CD4-positive, alpha-beta T cell treated with Interleukin-4 for 1 hour (primary cell): ENCODE results near the gene DIAPH3.

ENCODE experiments used
- DNase-seq, 2 donors: peaks; one replicate each; pipeline ENCODE4 v3.0.0-alpha.2; 2020 to 2022

Gene DIAPH3

DNA sequence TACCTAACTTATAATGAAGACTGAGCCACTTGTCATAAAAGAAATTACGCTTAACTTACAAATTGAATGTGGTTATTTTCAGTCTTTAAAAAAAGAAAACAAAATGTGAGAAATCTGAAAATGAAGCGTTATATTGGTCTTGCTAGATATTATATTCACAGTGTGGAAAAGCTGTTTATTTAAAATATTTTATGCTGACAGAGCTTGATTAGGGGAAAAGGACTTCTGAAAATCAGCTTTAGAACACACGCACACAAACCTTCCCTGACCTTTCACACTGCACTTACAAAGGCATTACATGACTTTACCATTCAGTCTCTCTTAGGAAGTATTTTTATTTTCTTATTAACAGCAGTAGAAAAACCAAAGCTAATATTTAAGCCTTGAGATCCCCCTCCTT lies 461.5 kb downstream of the DIAPH3 start:
- no peak for DNase-seq

DNA sequence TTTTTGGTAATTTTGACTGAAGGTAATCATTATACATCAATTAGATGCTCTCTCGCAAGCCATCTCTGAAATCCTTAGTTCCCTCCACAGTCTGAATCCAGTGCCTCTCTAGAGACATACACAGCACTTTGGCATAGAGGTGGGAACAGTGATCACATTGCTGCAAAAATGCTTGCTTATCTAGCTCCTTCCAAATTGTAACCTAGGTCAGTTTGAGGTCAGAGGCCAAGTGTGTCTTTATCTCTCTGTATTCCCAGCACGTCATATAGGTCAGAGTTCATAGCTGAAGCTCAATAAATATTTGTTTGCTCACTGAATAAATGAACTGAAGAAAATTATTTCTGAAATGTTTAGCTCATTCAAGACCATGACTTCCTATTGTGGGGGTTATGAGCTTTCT lies 462.5 kb downstream of the DIAPH3 start:
- no peak for DNase-seq

DNA sequence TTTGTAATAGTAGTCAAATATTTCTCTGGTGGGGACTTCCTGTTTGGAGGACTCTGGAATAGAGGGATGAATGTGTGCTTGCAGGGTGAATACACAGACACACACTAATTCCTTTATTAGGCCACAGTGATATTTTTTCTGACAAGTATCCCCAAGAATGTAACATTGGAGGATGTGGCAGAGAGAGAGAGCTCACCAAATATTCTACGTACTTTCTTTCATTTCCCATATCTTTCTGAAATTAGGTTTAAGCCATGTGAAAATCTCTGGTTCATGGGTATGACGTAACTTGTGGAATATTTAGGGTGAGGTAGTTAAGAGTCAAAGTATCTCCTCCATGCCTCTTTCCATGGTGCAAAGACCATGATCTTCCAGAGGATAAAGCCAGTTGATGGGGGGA lies 463.4 kb downstream of the DIAPH3 start:
- no peak for DNase-seq

DNA sequence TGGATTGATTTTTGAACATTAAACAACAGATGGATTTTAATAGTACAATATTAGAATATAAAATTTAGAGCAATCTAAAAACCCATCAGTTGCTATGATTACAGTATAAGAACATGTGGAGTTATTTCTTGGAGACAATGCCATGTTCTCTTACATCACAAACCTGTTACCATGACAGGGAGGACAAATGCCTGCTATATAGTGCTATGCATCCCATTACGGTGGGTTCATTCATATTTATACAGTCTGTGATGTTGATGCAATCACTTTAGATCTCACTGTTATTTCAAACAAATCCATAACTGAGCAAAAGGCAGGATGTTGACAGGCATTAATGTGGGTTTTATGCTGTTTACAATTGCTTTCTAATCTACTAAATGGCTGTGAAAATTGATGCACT lies 467.5 kb downstream of the DIAPH3 start:
- no peak for DNase-seq

DNA sequence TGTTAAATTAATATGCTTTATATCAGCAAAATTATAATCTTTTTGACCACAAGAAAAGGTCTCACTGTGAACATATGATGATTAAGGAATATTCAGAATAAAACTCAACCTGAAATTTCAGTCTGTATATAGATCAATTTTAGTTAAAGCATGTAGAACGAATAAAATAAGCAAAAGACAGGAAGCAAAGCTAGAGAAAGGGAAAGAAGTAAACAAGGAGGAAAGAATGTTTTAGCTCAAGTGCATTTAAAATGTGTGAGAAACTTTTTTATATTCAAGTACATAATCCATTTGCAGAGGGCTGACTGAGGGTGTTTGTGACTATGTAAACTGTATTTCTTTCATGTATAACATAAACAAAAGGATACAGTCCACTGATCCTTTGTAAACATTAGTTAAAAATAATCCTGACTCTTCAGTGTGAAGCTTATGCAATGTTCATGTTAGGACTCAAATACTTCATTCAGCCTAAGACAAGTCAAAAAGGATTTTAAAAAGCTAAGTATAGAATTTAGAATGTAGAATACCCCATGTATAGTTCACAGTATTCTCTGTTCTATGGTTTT lies 472.1 kb downstream of the DIAPH3 start:
- DNase-seq = no peak

DNA sequence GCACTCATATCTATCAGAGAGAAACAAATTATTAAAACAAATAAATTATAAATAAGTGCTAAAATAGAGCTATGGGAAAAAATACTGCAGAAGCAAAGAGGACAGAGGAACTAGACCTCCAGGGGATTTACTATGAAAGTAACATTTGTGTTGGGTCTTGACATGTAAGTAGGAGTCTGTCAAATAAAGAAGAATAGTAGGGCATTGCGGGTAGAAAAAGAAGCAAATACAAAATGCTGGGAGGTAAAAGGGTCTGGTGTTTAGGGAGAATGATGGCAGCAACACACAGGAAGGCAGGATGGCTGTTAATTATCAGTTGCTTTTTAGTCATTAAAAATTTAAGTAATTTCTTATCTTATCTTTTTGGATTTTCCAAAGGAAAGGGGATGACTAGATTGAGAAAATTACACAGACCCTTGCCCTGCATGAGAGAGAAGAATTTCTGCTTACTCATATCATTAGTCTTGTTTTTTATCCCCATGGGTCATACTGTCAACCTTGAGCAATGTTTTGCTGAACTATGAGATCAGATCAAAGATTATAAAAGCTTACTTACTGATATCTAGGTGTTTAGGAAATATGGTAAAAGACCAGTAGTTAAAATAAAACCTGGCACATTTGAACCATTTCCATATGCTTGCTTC lies 472.7 kb downstream of the DIAPH3 start:
- DNase-seq = no peak

DNA sequence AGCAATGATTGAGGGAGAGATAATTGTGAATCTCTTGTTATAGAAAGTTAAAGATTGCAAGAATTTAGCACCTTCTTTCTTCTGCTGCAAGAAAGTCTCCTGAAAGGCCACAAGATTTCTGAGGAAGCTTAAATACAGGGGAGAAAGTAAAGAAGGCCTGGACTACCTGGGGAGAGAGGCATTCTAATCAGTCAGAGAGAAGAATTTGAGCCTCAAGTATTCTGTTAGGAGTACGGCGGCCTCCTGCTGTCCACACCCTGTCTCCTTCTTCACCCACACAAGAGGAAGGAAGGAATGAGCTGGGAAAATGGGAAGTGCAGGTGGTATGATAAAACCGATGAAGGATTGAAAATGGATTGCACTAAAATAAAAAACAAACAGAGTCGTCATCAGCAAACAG lies 474.7 kb downstream of the DIAPH3 start:
- DNase-seq = no peak

DNA sequence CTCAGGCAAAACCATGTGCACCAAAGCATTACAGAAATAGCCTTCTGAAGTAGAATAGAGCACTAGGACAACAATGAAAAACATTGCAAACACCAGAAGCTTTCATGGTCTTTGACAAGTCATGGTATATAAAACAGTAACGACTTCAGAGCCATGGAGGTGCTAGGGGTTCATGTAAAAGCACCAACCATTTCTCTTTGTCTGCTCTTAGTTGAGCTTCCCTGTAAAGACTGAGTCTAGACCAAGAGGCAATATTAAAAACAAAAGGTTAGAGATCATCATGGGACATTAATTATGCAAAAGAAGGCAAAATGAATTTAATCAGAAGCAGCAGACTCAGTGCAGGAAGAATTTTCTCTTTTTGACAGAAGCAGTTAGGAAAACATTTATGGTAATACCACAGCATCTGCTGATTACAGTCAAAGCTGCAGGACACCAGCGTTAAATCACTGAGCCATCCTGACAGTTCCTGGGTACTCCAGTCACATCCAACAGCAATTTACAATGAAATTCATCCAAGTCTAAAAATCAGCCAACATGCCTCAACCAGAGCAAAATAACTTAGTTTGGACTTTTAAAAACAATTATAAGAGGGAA lies 476.8 kb downstream of the DIAPH3 start:
- DNase-seq = no peak

DNA sequence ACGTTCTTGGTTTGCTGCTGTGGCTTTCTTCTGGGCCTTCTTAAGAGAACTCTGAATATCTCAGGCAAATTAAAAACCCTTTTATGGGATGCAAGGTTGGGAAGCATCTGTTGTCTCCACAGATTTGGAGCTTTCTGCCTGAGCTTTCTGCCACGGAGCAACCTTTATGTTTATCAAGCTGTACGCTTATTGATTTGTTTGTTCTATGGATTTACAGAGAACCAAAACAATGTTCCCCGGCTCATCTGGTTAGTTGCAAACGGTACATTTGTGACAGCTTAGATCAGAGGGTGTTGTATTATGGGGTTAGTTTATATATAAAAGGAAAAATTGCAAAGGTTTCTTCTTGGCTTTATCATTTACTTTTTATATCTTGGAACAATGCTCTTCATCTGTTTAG lies 479.6 kb downstream of the DIAPH3 start:
- DNase-seq = no peak

DNA sequence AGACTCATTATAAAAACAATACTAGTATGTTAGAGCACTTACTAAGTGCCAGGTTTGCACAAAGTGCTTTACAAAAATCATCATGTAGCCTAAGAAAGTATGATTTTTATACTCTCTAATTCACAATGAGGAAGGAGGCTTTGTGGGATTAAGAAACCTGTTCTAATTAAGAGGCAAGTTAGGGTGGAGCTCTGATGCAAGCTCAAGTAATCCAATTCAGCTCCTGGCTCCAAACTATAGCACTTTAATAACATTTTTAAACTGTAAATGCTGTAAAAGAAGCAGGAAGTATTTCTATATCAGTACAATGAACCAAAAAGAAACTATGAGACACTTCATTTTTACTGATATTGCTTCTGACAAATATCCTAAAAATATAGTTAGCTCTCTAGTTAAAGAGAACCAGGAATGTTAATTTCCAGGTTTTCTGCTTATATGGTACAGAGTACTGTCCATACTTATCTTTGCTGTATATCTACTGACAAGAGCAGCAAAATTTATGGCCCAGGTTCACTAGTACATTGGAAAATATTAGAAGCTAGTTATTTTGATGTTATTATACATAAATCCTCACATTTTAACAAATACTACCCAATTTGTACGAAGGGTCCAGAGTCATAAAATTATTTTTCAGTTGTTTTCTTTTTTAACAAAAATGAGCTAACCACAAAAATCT lies 482.0 kb downstream of the DIAPH3 start:
- no peak for DNase-seq

DNA sequence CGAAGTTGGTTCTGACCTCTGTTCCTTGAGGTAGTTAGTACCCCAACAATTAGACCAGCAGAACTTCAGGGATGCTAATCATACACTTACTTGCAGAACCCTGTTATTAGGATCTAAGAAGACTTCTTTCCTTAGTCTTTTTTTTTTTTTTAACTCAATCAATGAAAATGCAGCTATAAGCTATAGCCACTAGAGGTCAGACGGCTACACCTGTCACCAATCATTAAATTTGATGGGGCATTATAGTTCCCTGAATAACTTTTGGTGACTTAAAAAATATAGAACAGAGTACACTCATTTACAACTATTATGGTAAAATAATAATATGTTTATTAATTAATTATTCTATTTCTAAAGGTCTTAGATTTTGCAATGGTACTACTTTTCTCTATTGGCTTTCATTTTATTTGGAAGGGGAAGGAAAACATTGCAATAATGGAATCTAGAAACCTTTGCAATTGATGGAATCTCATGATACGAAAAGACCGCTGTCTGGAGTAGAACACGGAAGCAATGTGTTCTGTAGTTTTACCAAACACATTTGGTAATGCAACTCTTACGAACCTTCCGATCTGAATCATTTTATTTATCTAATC lies 483.2 kb downstream of the DIAPH3 start:
- peak in 1 of 2 donors; percentile 30 for DNase-seq

DNA sequence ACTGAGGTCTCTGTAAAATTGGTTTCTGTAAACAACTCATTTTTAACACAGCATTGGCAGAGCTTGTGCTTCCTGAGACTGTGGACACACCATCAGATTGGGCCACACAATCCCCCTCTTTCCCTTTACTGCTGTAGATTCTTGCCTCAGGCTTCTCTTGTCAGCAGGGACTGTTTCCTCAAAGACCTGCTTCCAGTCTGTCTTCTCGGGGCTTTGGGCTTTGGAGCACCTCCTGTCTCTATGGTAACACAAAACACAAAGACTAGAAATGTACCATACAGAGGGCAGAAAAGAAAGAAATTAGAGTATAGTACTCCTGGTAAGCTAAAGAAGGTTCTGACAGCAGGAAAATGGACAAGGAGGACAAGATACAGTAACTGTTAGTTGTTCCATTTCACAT lies 484.5 kb downstream of the DIAPH3 start:
- DNase-seq = no peak

DNA sequence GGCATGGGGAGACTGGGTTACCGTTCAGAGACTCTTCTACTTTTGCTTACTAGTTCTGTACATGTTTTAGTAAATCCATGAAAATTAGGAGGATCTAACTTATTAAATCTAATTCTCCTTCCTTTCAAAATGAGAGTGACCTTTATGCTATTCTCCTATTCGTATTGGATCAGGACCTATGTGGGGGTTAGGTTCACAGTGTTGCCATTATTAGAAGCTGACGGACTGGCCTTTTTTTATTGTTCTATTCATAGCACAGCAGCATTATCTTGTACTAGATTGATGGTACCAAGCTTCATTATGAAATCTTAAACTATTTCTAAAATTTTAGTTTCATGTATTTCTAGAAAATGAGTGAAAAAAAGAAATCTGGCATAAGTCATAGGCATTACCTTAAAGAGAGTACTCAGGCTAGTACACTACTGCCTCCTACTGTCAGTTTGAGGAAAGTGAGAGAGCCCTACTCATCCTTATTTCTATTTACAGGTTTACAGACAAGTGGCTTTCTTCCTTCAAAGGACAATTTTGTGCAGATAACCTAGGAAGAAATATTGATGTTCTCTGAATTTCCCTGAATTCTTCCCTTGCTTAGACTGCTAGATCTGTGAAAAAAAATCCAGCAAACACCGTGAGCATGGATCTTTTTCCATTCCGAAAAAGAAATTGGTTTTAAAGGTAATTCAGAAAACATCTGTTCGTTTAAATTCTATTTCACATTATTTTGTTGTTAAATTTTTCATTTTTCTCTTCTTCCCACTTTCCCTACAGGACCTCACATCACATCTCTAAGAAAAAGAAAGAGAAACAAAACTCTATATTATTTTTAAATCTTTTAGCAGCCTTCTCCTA lies 485.5 kb downstream of the DIAPH3 start:
- peak in 1 of 2 donors; percentile 42 for DNase-seq

DNA sequence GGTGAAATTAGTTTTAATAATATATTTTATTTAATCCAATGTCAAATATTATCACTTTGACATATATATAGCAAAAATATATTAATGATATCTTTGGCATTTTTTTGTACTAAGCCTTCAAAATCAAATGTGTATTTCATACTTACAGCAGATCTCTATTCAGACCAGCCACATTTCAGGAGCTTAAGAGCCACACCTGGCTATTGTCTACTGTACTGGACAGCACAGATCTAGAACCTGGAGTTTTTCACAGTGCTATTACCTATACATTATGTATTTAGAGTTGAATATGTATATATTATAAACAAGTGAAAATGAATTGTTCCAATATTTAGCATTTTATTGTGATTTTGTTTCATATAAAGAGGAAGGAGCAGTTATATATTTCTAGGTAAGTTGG lies 486.3 kb downstream of the DIAPH3 start:
- DNase-seq = no peak

DNA sequence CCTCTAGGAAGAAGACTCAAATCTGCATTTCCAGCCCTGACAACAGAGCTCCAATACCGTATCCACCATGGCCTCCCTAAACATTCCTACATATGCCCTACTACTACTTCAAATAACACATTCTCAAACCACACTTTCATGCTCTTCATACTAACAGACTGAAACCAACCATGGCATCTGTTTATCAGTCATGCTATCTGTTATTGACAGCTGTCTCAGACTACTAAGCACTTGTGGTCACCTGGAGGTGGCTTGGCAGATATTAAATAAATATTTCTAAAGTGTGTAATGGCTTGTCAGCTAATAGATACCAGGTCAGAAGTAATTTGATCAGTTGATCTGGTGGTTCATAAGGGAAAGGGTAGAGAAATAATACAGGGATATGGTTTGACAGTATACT lies 489.1 kb downstream of the DIAPH3 start:
- no peak for DNase-seq

DNA sequence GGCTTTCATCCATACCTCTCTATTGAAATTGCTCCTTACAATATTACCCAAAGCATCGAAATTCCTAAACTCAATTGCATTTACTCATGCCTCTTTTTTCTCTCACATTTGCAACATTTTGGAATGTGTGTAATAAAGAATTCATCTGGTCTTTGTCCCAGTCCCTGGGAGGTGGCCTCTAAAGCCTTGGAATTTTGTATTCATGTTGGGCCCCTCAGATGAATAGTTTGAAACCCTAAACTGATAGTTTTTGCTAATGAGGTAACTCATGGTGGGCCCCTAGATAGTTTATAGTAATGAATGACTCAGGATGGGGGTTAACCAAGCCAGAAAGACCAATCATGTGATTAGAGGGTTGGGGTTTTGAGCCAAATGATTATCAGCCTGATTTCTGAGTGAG lies 490.4 kb downstream of the DIAPH3 start:
- DNase-seq = no peak

DNA sequence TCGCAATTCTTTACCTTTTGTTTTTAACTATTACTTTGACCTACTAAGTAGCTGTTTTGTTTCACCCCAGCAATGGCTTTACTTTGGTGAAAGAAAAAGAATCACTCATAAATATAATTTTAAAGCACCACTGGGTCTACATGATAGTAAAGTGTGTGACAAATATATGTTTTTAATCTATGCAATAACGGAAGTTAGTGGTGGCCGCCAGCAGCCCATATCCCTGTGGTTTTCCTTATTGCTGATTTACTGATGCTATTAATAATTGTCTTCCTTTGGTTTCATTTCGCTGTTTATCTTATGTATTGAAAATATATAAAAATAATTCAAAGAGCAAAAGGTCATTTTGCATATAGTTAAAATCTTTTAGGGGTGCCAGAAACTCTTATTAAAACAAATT lies 491.3 kb downstream of the DIAPH3 start:
- DNase-seq = no peak

DNA sequence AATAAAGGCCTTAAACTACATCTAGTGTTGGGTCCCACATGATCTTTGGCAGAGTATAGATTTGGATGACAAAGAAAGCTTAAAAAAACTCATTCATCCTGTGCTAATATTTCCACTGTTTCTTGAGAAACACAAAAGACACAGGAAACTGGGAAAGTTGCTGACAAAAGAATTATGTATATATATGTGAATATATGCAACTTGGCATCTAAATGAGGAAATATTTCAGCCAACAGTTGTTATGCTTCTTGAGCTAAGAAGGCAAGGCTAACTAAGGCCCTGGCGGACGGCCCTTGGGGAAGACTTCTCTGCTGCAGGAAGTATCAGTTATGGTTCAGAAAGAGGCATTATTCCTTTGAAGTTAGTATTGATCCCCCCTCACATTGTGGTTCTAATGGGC lies 491.8 kb downstream of the DIAPH3 start:
- no peak for DNase-seq

DNA sequence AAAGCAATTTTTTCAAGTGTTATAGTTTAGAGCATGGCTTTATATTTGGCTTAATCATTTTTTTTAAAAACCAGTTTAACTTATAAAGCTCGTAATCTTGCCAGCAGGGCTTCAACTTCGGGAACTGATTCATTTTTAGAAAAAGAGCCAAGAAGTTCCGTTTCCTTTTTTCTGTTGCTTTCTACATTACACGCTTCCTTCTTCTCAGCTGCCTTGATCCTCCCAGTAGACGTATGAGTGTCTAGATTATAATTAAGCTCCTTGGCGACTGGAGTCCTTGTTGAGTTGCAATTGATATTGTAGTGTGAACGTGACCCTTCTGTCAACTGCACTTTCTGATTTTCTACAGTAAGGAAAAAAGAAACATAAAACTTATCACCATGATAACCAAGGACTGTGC lies 497.2 kb downstream of the DIAPH3 start:
- DNase-seq = peak in 1 of 2 donors; percentile 6

DNA sequence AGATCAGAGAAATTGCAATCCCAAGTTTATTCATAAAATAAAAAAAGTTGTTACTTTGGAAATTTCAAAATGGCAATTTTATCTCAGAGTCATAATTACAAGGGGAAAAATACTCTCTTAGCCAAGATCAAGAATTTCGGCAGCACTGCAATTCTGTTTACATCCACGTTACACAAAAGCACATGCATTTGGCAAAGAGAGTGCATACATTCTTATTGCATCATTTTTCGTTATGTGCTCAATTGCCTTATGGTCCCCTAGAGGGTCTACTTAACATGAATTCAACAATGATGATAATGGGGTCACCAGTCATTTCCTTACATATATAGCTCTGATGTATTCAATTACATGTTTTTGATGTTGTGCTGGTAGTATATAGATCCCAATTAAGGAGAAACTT lies 498.0 kb downstream of the DIAPH3 start:
- DNase-seq = no peak

DNA sequence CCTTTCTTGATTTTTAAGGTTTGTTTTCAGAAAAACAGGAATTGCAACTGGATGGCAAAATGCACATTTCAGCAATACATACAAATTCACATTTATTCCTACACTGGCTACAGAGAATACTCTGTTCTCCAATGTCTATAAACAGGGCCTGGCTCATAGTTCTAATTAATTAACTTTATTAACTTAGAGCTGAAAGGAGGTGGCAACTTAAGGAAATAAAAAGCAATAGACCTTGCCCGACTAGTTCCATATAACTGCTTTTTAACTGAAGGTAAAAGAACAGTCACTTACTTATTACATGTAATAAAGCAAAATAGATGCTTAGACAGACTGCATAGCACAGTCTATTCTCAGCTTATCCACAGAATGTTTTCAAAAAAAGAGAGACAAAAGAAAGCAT lies 498.5 kb downstream of the DIAPH3 start:
- no peak for DNase-seq

DNA sequence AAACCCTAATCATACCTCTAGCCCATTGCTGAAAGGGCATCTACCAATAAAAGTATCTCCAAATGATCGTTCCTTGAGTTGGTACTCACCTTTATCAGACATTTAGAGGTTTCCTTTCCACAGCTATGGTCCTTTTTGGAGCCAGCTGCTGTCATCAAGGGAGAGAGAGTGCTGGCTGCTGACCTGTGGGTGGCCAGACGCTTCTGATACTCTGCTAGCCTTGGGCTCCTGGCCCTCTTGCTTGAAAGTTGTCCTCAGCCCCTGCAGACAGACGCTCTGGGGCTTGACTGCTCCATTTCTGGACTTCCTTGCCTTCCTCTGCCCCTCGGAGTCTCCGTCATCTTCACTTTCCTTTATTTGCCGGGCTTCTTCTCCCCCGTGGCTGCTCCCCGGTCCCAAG lies 499.1 kb downstream of the DIAPH3 start:
- no peak for DNase-seq

DNA sequence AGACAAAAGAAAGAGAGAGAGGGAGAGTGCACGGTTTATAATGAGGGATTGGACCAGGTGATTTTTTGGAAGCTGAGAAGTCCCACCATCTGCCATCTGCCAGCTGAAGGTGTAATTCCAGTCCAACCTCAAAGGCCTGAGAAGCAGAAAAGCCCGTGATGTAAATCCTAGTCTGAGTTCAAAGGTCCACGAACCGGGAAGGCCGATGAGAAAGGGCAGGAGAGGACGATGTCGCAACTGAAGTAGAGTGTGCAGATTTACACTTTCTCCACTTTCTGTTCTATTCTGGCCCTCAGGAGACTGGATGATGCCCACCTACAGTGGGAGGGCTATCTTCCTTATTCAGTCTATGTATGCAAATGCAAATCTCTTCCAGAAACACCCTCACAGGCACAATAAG lies 500.0 kb downstream of the DIAPH3 start:
- DNase-seq = no peak
